ENCODE results near the gene SLC26A4. TPM values are rescaled to one million over a fixed set of nuclear protein-coding genes. Genes with fewer than 3 reads are reported as not detected.

Gene SLC26A4
- total RNA-seq, 1 experiment from 2014 or later: 0.09 TPM

DNA sequence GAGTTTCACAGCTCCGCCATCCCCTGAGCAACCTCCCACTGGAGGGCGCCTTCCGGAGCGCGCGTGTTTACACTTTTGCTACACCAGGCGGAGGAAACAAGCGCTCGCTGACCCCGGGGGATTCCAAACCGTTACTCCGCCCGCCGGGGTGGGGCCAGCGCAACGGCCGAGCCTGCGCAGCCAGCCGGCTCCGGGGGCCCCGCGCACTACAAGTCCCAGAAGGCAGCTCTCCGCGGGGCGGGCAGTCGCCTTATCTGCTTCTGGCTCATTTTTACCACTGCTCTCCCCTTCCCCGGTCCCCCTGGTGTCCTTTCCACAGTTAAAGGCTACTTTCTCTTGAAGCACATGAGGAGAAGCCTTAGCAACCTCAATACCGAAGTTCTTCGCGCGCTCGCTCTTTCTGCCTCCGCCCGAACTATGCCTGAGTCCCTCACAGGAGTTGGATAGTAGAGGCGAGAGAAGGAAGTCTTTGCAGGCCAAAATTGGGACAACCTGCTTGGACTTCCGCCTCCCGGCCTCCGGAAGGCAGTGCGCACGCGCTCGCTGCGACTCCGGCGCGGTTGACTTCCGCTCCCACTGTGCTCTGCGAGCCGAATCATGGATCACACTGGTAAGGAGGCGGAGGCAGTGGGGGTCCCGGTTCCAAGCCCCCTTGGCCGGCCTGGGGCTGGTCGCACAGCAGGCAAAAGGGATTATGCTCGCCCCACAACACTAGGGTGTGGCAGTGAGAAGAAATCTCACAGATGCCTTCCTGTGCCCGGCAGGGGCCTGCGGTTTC lies 83.1 kb downstream of the SLC26A4 start, which contains the start of gene CBLL1:
Gene CBLL1, plus strand, starts transcription at position 576 of the 778 bp plus-strand sequence. Its CDS starts 22 bp downstream, at position 598.
- peak within 1 kb of the TSS; percentile 96 for H3K4me3 Mint-ChIP-seq (ENCODE audit: low read depth, unreplicated experiment)
- TF ChIP-seq, protein P1, sequence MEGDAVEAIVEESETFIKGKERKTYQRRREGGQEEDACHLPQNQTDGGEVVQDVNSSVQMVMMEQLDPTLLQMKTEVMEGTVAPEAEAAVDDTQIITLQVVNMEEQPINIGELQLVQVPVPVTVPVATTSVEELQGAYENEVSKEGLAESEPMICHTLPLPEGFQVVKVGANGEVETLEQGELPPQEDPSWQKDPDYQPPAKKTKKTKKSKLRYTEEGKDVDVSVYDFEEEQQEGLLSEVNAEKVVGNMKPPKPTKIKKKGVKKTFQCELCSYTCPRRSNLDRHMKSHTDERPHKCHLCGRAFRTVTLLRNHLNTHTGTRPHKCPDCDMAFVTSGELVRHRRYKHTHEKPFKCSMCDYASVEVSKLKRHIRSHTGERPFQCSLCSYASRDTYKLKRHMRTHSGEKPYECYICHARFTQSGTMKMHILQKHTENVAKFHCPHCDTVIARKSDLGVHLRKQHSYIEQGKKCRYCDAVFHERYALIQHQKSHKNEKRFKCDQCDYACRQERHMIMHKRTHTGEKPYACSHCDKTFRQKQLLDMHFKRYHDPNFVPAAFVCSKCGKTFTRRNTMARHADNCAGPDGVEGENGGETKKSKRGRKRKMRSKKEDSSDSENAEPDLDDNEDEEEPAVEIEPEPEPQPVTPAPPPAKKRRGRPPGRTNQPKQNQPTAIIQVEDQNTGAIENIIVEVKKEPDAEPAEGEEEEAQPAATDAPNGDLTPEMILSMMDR (IDR thresholded peaks at IDR 0.05; ENCODE audit: unreplicated experiment): peak; percentile 44
- CTCF ChIA-PET: interaction anchor here (0.6 to 1.9 kb wide), 5 partner anchors 10 to 281 kb away, joined by 3 to 20 read pairs (median 6); no protein-coding TSS in a partner anchor
- no peaks in the 10 kb centered on the region for H3K9me3 Mint-ChIP-seq (ENCODE audit: low read depth, unreplicated experiment)
- peaks cover 25% of the 10 kb centered on the region for H3K36me3 Mint-ChIP-seq (ENCODE audit: insufficient read depth, unreplicated experiment)
- no peaks in the 10 kb centered on the region for H3K27me3 Mint-ChIP-seq (ENCODE audit: unreplicated experiment)
- BruUV-seq (replicated peaks): TSS peak; percentile 67
- H3K27ac Mint-ChIP-seq (ENCODE audit: unreplicated experiment): peak within 1 kb of the TSS; percentile 96
- peaks cover 22% of the 10 kb centered on the region for H3K4me1 Mint-ChIP-seq (ENCODE audit: low read depth, unreplicated experiment)
- intact Hi-C loops (cut with micrococcal nuclease; ENCODE audit: unreplicated experiment): loop anchor here (2.0 kb wide), 1 partner anchor 135 kb away; no protein-coding TSS in a partner anchor
- peak; percentile 94 for DNase-seq

DNA sequence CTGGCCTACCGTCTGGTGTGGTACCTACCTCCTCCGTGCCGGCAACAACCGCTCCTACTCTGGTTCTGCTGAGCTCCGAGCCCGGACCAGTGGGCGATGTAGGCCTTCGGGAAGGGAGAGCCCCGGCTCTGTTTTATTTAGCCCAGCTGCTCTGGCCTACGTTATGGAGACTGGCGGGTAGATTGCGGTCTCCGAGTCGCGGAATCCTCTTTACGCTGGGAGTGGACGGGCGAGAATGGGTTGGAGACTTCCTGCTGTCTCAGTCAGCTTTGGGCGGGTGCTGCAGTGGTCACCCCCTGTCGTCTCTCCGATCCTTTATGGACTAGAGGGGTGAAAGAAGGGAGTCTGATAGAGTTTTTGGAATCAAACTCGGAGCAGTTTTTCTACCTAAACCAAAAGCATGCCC lies 83.7 kb downstream of the SLC26A4 start:
- peak overlapping the region; percentile 96 for H3K4me3 Mint-ChIP-seq (ENCODE audit: low read depth, unreplicated experiment)
- H3K36me3 Mint-ChIP-seq (ENCODE audit: insufficient read depth, unreplicated experiment): peaks cover 25% of the 10 kb centered on the region
- intact Hi-C loops (cut with micrococcal nuclease; ENCODE audit: unreplicated experiment): no loop called here
- no peak for DNase-seq
- no peaks in the 10 kb centered on the region for H3K9me3 Mint-ChIP-seq (ENCODE audit: low read depth, unreplicated experiment)
- H3K4me1 Mint-ChIP-seq (ENCODE audit: low read depth, unreplicated experiment): peaks cover 22% of the 10 kb centered on the region
- H3K27ac Mint-ChIP-seq (ENCODE audit: unreplicated experiment): peak overlapping the region; percentile 96
- TF ChIP-seq, protein P1 (IDR thresholded peaks at IDR 0.05; ENCODE audit: unreplicated experiment): no peak
- H3K27me3 Mint-ChIP-seq (ENCODE audit: unreplicated experiment): no peaks in the 10 kb centered on the region
- CTCF ChIA-PET: no interaction called here
- no TSS peak for BruUV-seq (replicated peaks)

DNA sequence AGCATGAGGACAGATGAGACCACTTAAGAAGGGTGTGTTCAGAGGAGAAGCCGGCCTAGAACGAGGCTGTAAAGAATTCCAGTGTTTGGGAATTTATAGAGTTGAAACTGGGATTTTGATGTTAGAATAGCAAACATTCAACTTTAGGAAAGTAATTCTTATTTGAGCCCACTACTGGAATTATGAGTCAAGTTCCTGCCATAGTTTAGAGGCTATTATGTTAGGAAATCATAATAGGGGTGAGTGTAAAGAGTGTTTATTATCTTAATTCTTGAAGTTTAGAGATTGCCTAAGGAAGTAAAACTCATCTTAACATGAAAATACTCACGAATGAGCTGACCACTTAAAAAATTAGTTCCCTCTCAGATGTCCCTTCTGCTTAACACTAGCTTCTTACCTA lies 85.4 kb downstream of the SLC26A4 start:
- Mint-ChIP-seq H3K27ac (ENCODE audit: unreplicated experiment) (peak overlapping the region; percentile 54), H3K36me3 (ENCODE audit: insufficient read depth, unreplicated experiment) (peaks cover 30% of the 10 kb centered on the region), H3K4me1 (ENCODE audit: low read depth, unreplicated experiment) (peaks cover 22% of the 10 kb centered on the region), H3K4me3 (ENCODE audit: low read depth, unreplicated experiment) (peak overlapping the region; percentile 96), H3K27me3 (ENCODE audit: unreplicated experiment) (no peaks in the 10 kb centered on the region), H3K9me3 (ENCODE audit: low read depth, unreplicated experiment) (no peaks in the 10 kb centered on the region)
- intact Hi-C loops (cut with micrococcal nuclease; ENCODE audit: unreplicated experiment): no loop called here
- DNase-seq: no peak
- no TSS peak for BruUV-seq (replicated peaks)
- TF ChIP-seq, protein P1 (IDR thresholded peaks at IDR 0.05; ENCODE audit: unreplicated experiment): no peak
- CTCF ChIA-PET: interaction anchor here (0.7 kb wide), 1 partner anchor 129 kb away, joined by 3 read pairs; no protein-coding TSS in a partner anchor

DNA sequence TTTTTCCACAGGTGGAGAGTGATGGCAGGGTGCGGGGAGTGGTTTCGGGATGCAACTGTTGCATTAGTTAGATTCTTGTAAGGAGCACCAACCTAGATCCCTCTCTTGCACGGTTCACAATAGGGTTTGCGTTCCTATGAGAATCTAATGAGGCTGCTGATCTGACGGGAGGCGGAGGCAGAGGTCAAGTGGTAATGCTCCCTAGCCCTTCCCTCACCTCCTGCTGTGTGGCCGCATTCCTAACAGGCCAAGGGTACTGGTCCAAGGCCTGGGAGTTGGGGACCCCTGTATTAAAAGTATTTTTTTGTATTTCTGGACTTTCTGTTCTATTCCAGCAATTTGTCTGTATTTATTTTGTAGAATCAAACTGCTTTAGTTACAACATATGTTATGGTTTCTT lies 90.5 kb downstream of the SLC26A4 start:
- Mint-ChIP-seq H3K36me3 (ENCODE audit: insufficient read depth, unreplicated experiment) (peaks cover 16% of the 10 kb centered on the region), H3K9me3 (ENCODE audit: low read depth, unreplicated experiment) (no peaks in the 10 kb centered on the region), H3K4me1 (ENCODE audit: low read depth, unreplicated experiment) (no peaks in the 10 kb centered on the region), H3K27me3 (ENCODE audit: unreplicated experiment) (no peaks in the 10 kb centered on the region), H3K4me3 (ENCODE audit: low read depth, unreplicated experiment) (no peak overlapping the region), H3K27ac (ENCODE audit: unreplicated experiment) (no peak overlapping the region)
- intact Hi-C loops (cut with micrococcal nuclease; ENCODE audit: unreplicated experiment): no loop called here
- no peak for DNase-seq
- TF ChIP-seq, protein P1 (IDR thresholded peaks at IDR 0.05; ENCODE audit: unreplicated experiment): no peak
- CTCF ChIA-PET: no interaction called here
- no TSS peak for BruUV-seq (replicated peaks)

All from Calu3 (cell line).